H1 (cell line): ENCODE data around the gene TAGLN2. TPM values are rescaled to one million over a fixed set of nuclear protein-coding genes. Genes with fewer than 3 reads are reported as not detected.

ENCODE experiments used
- BCL11A ChIP-seq, 2 experiments: IDR thresholded peaks; one replicate each; pipeline ENCODE4 v1.6.1; 2011; ENCODE audit warnings: low read depth in 2 of 2, low read length in 2 of 2, mild to moderate bottlenecking in 2 of 2
- BRCA1 ChIP-seq: IDR thresholded peaks from 2 replicates; pipeline ENCODE4 v1.6.1; 2012; ENCODE audit warnings: low read depth, low read length, improper control_type of control experiment
- CHD1 ChIP-seq: IDR thresholded peaks from 2 replicates; pipeline ENCODE4 v1.6.1; 2012; ENCODE audit warnings: low read depth, low read length, improper control_type of control experiment
- CHD2 ChIP-seq: IDR thresholded peaks from 2 replicates; pipeline ENCODE4 v1.6.1; 2012; ENCODE audit warnings: low read length, improper control_type of control experiment
- GTF2F1 ChIP-seq: IDR thresholded peaks from 2 replicates; pipeline ENCODE4 v1.6.1; 2012; ENCODE audit warnings: low read depth, low read length, improper control_type of control experiment, borderline replicate concordance
- JUN ChIP-seq: IDR thresholded peaks from 2 replicates; pipeline ENCODE4 v1.6.1; 2011; ENCODE audit warnings: low read depth, mild to moderate bottlenecking, improper control_type of control experiment, low read length
- JUND ChIP-seq: IDR thresholded peaks from 2 replicates; pipeline ENCODE4 v1.6.1; 2011; ENCODE audit warnings: mild to moderate bottlenecking, improper control_type of control experiment, low read length
- KDM5A ChIP-seq: fragments of 200-600 bp; IDR thresholded peaks from 2 replicates; pipeline ENCODE4 v1.7.1; 2012; ENCODE audit warnings: mild to moderate bottlenecking, low read length, inconsistent platforms, mixed read lengths
- NANOG ChIP-seq: IDR thresholded peaks from 2 replicates; pipeline ENCODE4 v1.6.1; 2011; ENCODE audit warnings: low read length, low read depth, mild to moderate bottlenecking, inconsistent platforms; ENCODE audit not compliant: insufficient read depth, poor library complexity, severe bottlenecking
- RAD21 ChIP-seq, 2 experiments: IDR thresholded peaks in 1 of 2; conservative IDR thresholded peaks in 1 of 2; 2 replicates each; pipeline ENCODE4 v1.6.1; 2011; ENCODE audit warnings: low read depth in 2 of 2, low read length in 2 of 2, improper control_type of control experiment in 1 of 2, inconsistent platforms in 1 of 2, mild to moderate bottlenecking in 1 of 2, moderate library complexity in 1 of 2
- RBBP5 ChIP-seq: IDR thresholded peaks from 2 replicates; pipeline ENCODE4 v1.7.1; 2012; ENCODE audit warnings: low read depth, mild to moderate bottlenecking, inconsistent platforms, low read length, moderate library complexity, borderline replicate concordance
- SUZ12 ChIP-seq: fragments of 200-600 bp; sonication (generic); IDR thresholded peaks from 2 replicates; pipeline ENCODE4 v1.6.1; 2012; ENCODE audit warnings: mild to moderate bottlenecking, inconsistent platforms, low read length, moderate library complexity, mixed read lengths
- TAF7 ChIP-seq: optimal IDR thresholded peaks from 2 replicates; pipeline ENCODE3; 2011; ENCODE audit warnings: low read depth, mild to moderate bottlenecking, inconsistent platforms, low read length, moderate library complexity, borderline replicate concordance
- ZNF274 ChIP-seq: IDR thresholded peaks from 2 replicates; pipeline ENCODE4 v1.7.0; 2012; ENCODE audit warnings: low read length, borderline replicate concordance; ENCODE audit errors: extremely low read depth
- polyA plus RNA-seq, 7 experiments: library from polyadenylated mRNA; depleted of rRNA in 3 of 7; stranded (reverse) in 5 of 7; unstranded in 2 of 7; fragments of >200 nt in 5 of 7; fragments of 200-250 nt in 2 of 7; gene quantifications; 1 replicate in 5 of 7; 2 replicates in 1 of 7; 4 replicates in 1 of 7; pipeline versions ENCODE4 v1.2.1 to v1.2.3, GENCODE V29; 2011 to 2013; ENCODE audit warnings: missing spikeins in 2 of 7, mixed read lengths in 2 of 7
- total RNA-seq: library from RNA; stranded (reverse); fragmentation: NEBNext Ultra II Directional; extraction: Animal tissue kit (Norgen Biotek cat#: 25700); gene quantifications from 2 replicates; pipeline ENCODE4 v1.2.1, GENCODE V29; 2021

TAGLN2 gene
- total and polyA plus RNA-seq, 2 of the 8 experiments (the other 6 are each of a cell fraction or from before 2014, with no cell fraction given), result 93.0 to 114 TPM

- no peak for TF ChIP-seq BRCA1
- TF ChIP-seq TAF7, result no peak
- no peak for TF ChIP-seq CHD1
- TF ChIP-seq ZNF274, result no peak
- peak; percentile 98 to 99 for TF ChIP-seq RAD21 (IDR thresholded peaks at IDR 0.05 in 1 of 2, conservative IDR thresholded peaks at IDR 0.05 in 1 of 2; ENCODE audit: low read depth in 2 of 2, low read length in 2 of 2)
- TF ChIP-seq KDM5A, result no peak
- no peak for TF ChIP-seq SUZ12
- no peak for TF ChIP-seq NANOG
- TF ChIP-seq GTF2F1, result no peak
- TF ChIP-seq JUN, result peak; percentile 9; the same call in 1 of the 2 replicates
- no peak for TF ChIP-seq BCL11A (IDR thresholded peaks at IDR 0.05; ENCODE audit: low read depth in 2 of 2, low read length in 2 of 2)
- TF ChIP-seq JUND, result peak; percentile 51
- TF ChIP-seq CHD2, result peak; percentile 49; the same call in 1 of the 2 replicates
- no peak for TF ChIP-seq RBBP5
Measured at GRCh38 chr1:159936273-159936904, 11.1 kb upstream of the TAGLN2 start (continued).
